Chondrocyte (in vitro differentiated cells): ENCODE data around the gene KCTD8. TPM values are rescaled to one million over a fixed set of nuclear protein-coding genes. Genes with fewer than 3 reads are reported as not detected.

ENCODE experiments used
- DNase-seq: peaks from one replicate; pipeline ENCODE4 v3.0.0; 2021; ENCODE audit warnings: mixed read lengths, low spot score
- H3K27ac Mint-ChIP-seq: one replicate; pipeline ENCODE4 v1.8.0; 2021; ENCODE audit warnings: mild to moderate bottlenecking, moderate library complexity, mixed read lengths; ENCODE audit not compliant: unreplicated experiment
- H3K27me3 Mint-ChIP-seq: 2 replicates; pipeline ENCODE4 v1.8.0; 2021; ENCODE audit warnings: low read depth, mixed read lengths
- H3K36me3 Mint-ChIP-seq: 2 replicates; pipeline ENCODE4 v1.8.0; 2021; ENCODE audit warnings: low read depth, mixed read lengths
- H3K4me1 Mint-ChIP-seq: 2 replicates; pipeline ENCODE4 v1.8.0; 2021; ENCODE audit warnings: low read depth, mild to moderate bottlenecking, mixed read lengths
- H3K4me3 Mint-ChIP-seq: one replicate; pipeline ENCODE4 v1.8.0; 2021; ENCODE audit warnings: mild to moderate bottlenecking, moderate library complexity, mixed read lengths; ENCODE audit not compliant: unreplicated experiment
- H3K9me3 Mint-ChIP-seq: 2 replicates; pipeline ENCODE4 v1.8.0; 2021; ENCODE audit warnings: low read depth, mixed read lengths
- CTCF ChIP-seq: fragments of 200-600 bp; sonication (generic); IDR thresholded peaks from 2 replicates; pipeline ENCODE4 v1.5.0; 2021; ENCODE audit warnings: antibody characterized with exemption, mild to moderate bottlenecking, moderate library complexity
- long read RNA-seq: library from polyadenylated mRNA; stranded (forward); transcript quantifications from one replicate; pipeline ENCODE4 v2.0.0, GENCODE V29; 2021
- total RNA-seq: library from RNA; stranded (reverse); gene quantifications from 3 replicates; pipeline ENCODE4 v1.2.1, GENCODE V29; 2021

The KCTD8 gene
- not detected in 3 replicates for total RNA-seq
- long read RNA-seq = 0 reads

- TF ChIP-seq CTCF = peak; percentile 82
- H3K36me3 Mint-ChIP-seq = no peaks in the 10 kb centered on the region
- peaks cover 65% of the 10 kb centered on the region for H3K27me3 Mint-ChIP-seq
- H3K4me1 Mint-ChIP-seq = peaks cover 10% of the 10 kb centered on the region
- no peak within 1 kb of the TSS for H3K27ac Mint-ChIP-seq
- peak within 1 kb of the TSS; percentile 61 for H3K4me3 Mint-ChIP-seq
- DNase-seq = peak; percentile 85
- H3K9me3 Mint-ChIP-seq = no peaks in the 10 kb centered on the region
Observed at GRCh38 chr4:44448521-44449461, at the start of gene KCTD8. TSS of gene KCTD8 (minus strand) at chr4:44448809.

GRCh38 chr4:44494810-44495701 is 46.4 kb upstream of the KCTD8 start:
- H3K4me3 Mint-ChIP-seq = no peak overlapping the region
- DNase-seq = no peak
- TF ChIP-seq CTCF = no peak
- peaks cover 9% of the 10 kb centered on the region for H3K9me3 Mint-ChIP-seq
- no peaks in the 10 kb centered on the region for H3K27me3 Mint-ChIP-seq
- H3K4me1 Mint-ChIP-seq = no peaks in the 10 kb centered on the region
- no peaks in the 10 kb centered on the region for H3K36me3 Mint-ChIP-seq
- no peak overlapping the region for H3K27ac Mint-ChIP-seq

- Mint-ChIP-seq H3K27me3 (no peaks in the 10 kb centered on the region), H3K36me3 (no peaks in the 10 kb centered on the region), H3K9me3 (peaks cover 9% of the 10 kb centered on the region), H3K4me1 (no peaks in the 10 kb centered on the region), H3K4me3 (no peak overlapping the region), H3K27ac (no peak overlapping the region)
- TF ChIP-seq CTCF = peak; percentile 65
- no peak for DNase-seq
Observed at GRCh38 chr4:44493924-44494323, 45.3 kb upstream of the KCTD8 start.

GRCh38 chr4:44487341-44487740 is 38.7 kb upstream of the KCTD8 start:
- Mint-ChIP-seq H3K27ac (no peak overlapping the region), H3K9me3 (no peaks in the 10 kb centered on the region), H3K27me3 (no peaks in the 10 kb centered on the region), H3K4me3 (no peak overlapping the region), H3K36me3 (no peaks in the 10 kb centered on the region), H3K4me1 (no peaks in the 10 kb centered on the region)
- no peak for DNase-seq
- TF ChIP-seq CTCF = no peak

- Mint-ChIP-seq H3K27ac (no peak overlapping the region), H3K36me3 (no peaks in the 10 kb centered on the region), H3K4me1 (no peaks in the 10 kb centered on the region), H3K9me3 (peaks cover 19% of the 10 kb centered on the region), H3K4me3 (no peak overlapping the region), H3K27me3 (no peaks in the 10 kb centered on the region)
- TF ChIP-seq CTCF = no peak
- no peak for DNase-seq
Observed at GRCh38 chr4:44479731-44480130, 31.1 kb upstream of the KCTD8 start.
